Raji (cell line): ENCODE results near the gene TFCP2.

Experiments used
- POLR2A ChIP-seq: IDR thresholded peaks from 2 replicates; pipeline ENCODE4 v1.6.1; 2011; ENCODE audit warnings: low read depth, low read length, control low read depth; ENCODE audit not compliant: insufficient read depth

TFCP2 gene

GRCh38 chr12:51081421-51081820, 91.5 kb downstream of the TFCP2 start:
- no peak for TF ChIP-seq POLR2A

DNA sequence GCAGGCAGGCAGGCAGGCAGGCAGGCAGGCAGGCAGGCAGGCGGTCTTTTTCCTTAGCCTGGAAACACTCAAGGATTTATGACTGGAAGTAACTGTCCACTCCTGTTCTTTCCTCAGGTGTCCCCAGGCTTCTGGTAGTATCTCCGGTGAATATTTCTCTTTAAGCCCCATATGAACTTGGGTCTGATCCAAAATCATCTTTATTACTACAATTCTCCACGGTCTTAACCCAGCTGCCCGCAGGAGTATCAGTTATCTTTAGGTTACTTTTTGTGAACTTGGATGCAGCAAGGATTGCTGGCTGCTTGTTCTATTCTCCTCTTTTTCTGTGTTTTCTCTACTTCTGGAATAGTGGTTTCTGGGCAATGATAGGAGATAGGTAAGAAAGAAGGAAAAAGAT, 92.8 kb downstream of the TFCP2 start:
- no peak for TF ChIP-seq POLR2A

DNA sequence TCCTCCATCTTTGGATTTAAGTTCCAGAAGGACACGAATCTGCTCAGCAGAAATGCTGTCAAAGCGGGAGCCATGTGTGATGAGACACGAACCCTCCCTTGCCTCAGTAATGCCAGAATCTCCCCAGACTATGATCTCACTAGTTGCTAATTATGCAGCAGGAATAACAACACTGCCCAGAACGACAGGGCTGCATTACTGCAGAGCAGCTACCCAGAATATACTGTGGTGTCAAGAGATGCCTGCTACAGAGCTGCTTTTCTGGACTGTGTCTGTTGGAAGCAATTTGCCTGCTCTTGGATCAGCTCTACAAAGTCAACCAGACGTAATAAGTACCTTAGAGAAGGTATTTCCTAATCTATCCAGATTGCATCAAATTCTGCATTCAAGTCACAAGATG, 95.0 kb downstream of the TFCP2 start:
- no peak for TF ChIP-seq POLR2A

- TF ChIP-seq POLR2A: no peak
Measured at GRCh38 chr12:51076236-51076930, 96.6 kb downstream of the TFCP2 start.

- no peak for TF ChIP-seq POLR2A
Measured at GRCh38 chr12:51075390-51075789, 97.5 kb downstream of the TFCP2 start.

DNA sequence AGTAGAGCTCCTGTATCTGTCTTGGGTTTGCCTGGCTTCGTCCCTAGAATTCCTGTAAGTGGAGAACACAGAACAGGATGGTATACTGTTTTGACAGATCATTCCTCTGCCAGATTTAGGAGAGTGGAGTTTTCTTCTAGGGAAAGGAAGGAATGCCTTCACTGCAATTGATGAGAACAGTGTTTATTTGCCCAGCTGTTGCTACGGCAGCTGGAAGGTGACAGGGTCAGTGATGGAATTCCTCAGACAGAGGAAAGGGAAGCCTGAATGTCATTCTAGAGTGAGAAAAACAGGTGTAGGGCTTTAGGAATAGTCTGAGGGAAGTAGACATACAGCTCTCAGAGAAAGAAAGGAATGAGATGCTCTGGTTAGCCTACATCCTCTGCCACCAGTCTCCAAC, 101.3 kb downstream of the TFCP2 start:
- TF ChIP-seq POLR2A: no peak

DNA sequence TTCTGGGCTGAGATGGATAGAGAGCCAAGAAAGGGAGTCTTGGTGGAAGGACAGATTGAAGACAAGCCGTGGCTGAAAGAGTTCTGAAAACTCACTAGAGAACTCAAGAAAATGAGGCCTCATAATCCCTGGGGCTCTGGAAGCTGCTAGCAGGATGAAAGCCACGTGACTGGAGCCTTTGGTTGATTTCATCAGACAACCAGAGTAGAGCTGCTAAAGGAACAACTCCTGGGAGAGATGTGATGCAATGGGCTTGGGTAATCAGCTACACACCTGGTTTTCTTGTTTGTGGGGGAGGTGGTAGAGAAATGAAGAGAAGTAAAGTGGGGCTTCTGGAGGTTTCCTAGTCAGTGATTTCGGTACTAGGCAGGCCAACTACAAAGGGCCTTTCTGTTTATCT, 102.9 kb downstream of the TFCP2 start:
- no peak for TF ChIP-seq POLR2A

DNA sequence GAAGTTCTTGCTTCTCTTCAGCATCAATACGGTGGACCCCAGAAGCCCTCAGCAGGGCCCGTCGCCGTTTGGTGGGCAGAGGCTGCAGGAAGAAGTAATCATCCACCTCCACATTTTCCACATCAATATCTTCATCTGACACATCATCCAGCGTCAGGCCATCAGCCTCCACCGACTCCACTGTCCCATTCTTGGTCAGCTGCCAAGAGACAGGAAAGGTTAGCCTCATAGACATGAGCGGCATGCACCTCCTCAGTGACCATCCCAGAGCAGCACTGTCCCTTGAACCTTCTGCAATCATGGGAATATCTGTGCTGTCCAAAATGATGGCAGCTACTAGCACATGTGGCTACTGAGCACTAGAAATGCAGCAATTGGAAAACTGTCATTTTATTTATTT, 105.2 kb downstream of the TFCP2 start:
- no peak for TF ChIP-seq POLR2A

- no peak for TF ChIP-seq POLR2A
Measured at GRCh38 chr12:51067229-51067628, 105.7 kb downstream of the TFCP2 start.

- TF ChIP-seq POLR2A: no peak
Measured at GRCh38 chr12:51065530-51065929, 107.4 kb downstream of the TFCP2 start.

- TF ChIP-seq POLR2A: no peak
Measured at GRCh38 chr12:51062631-51063397, 110.1 kb downstream of the TFCP2 start.

GRCh38 chr12:51059086-51059485, 113.8 kb downstream of the TFCP2 start:
- TF ChIP-seq POLR2A: no peak

DNA sequence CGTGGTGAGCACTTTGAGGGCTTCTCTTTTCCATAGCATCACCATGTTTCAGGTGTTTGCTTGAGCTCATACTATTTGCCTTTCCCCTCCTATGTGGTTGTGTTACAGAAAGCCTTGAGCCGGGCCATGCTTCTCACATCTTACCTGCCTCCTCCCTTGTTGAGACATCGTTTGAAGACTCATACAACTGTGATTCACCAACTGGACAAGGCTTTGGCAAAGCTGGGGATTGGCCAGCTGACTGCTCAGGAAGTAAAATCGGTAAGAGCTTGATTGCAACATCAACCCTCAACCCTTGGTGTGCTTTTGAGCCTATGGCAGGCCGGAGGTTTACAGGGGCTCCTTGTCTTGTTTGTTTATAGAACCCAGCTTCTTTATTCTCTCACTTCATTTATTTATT, 116.7 kb downstream of the TFCP2 start:
- no peak for TF ChIP-seq POLR2A

- no peak for TF ChIP-seq POLR2A
Measured at GRCh38 chr12:51055060-51055459, 117.9 kb downstream of the TFCP2 start.

DNA sequence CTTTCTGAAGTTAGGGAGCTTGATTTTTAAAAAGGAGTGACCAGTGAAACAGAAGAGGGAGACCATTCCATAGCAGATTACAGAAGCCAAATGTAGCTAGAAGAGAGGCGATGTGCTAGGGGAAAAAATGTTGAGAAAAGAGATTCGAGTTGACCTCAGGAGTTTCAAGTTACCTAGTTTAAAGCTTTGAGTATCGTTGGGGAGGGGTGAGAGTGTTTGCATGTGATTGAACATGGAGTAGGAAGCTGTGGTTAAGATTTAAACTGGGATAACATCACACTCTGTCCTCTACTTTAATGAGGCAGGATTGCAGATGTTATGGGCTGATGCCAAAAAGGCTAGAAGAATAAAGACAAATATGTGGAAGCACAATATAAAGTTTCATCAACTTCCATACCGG, 121.1 kb downstream of the TFCP2 start:
- no peak for TF ChIP-seq POLR2A

DNA sequence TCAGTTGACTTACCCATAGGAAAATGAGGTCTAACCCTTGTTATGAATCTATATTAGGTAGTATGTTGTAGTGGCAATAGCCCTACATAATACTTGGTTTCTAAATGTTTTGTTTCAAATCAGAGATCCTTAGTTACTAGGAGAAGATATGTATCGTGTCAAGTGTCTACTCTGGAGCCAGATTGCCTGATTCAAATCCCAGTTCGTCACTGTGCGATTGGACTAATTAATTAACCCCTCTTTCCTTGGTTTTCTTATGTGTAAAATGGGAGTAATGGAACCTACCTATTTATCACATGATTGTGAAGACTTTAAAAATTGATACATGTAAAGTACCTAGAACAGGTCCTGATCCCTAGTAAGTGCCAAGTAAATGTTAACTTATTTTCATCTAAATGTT, 123.4 kb downstream of the TFCP2 start:
- TF ChIP-seq POLR2A: no peak
